ENCODE data around the gene CEBPZ. TPM values are rescaled to one million over a fixed set of nuclear protein-coding genes. Genes with fewer than 3 reads are reported as not detected.

The CEBPZ gene
- total RNA-seq = 10 to 100 TPM; 13.5 to 58.7 (median 42.5) TPM

GRCh38 chr2:37231241-37232130 is at the start of gene CEBPZ, which contains the start of gene NDUFAF7:
Gene CEBPZ (minus strand): TSS chr2:37231596. CDS start chr2:37231567, 29 bp downstream.
Gene NDUFAF7 (plus strand): TSS chr2:37231658. CDS start chr2:37231706, 48 bp downstream.
- DNase-seq (peak; percentile 91 to 93), ATAC-seq (ENCODE audit: low FRiP score in 2 of 2) (peak; percentile 97 to 98)
- peak within 1 kb of the TSS; percentile 91 to 98 (median 96) for H3K27ac ChIP-seq
- H3K4me1 ChIP-seq = peaks cover 25 to 29% (median 27%) of the 10 kb centered on the region in 4 donors
- TF ChIP-seq POLR2A (IDR thresholded peaks at IDR 0.05) (peak; percentile 44 to 89 (median 82)), EP300 (IDR thresholded peaks at IDR 0.05) (no peak), CTCF (IDR thresholded peaks at IDR 0.05) (peak in 2 of 6 experiments; percentile 11 to 27), POLR2AphosphoS5 (IDR thresholded peaks at IDR 0.05) (peak; percentile 90 to 94)
- no peaks in the 10 kb centered on the region for H3K27me3 ChIP-seq
- peaks cover 0 to 35% (median 10%) of the 10 kb centered on the region in 4 donors for H3K36me3 ChIP-seq
- H3K4me3 ChIP-seq = peak within 1 kb of the TSS; percentile 69 to 96 (median 81)
- WGBS, 2 donors = 0 to 2% methylated on average over 29 to 59 of the region's 73 CpGs
- H3K9me3 ChIP-seq = no peaks in the 10 kb centered on the region

- H3K36me3 ChIP-seq = peaks cover 6 to 78% (median 25%) of the 10 kb centered on the region in 4 donors
These were observed 44.9 kb upstream of the CEBPZ start for GRCh38 chr2:37276291-37276690.

GRCh38 chr2:37274359-37274965 is 43.1 kb upstream of the CEBPZ start:
- DNase-seq (no peak), ATAC-seq (ENCODE audit: low FRiP score in 2 of 2) (no peak)
- 62 to 70% methylated on average over 6 of the region's 6 CpGs for WGBS, 2 donors
- peaks cover 6 to 74% (median 26%) of the 10 kb centered on the region in 4 donors for H3K36me3 ChIP-seq
- H3K27ac ChIP-seq = peak overlapping the region in 1 of 4 donors; percentile 20
- H3K4me1 ChIP-seq = no peaks in the 10 kb centered on the region
- no peak for TF ChIP-seq EP300 (IDR thresholded peaks at IDR 0.05)
- TF ChIP-seq POLR2AphosphoS5 (IDR thresholded peaks at IDR 0.05) = no peak
- no peak for TF ChIP-seq POLR2A (IDR thresholded peaks at IDR 0.05)
- TF ChIP-seq CTCF (IDR thresholded peaks at IDR 0.05) = no peak
- no peak overlapping the region for H3K4me3 ChIP-seq
- H3K27me3 ChIP-seq = no peaks in the 10 kb centered on the region
- H3K9me3 ChIP-seq = no peaks in the 10 kb centered on the region

More at GRCh38 chr2:37276291-37276690, 44.9 kb upstream of the CEBPZ start:
- Histone ChIP-seq H3K4me1 (no peaks in the 10 kb centered on the region), H3K27me3 (no peaks in the 10 kb centered on the region), H3K4me3 (no peak overlapping the region), H3K27ac (no peak overlapping the region), H3K9me3 (no peaks in the 10 kb centered on the region)
- TF ChIP-seq POLR2AphosphoS5 (IDR thresholded peaks at IDR 0.05) (no peak), POLR2A (IDR thresholded peaks at IDR 0.05) (no peak), EP300 (IDR thresholded peaks at IDR 0.05) (no peak), CTCF (IDR thresholded peaks at IDR 0.05) (no peak)
- 88 to 91% methylated on average over 2 of the region's 2 CpGs for WGBS, 2 donors
- ATAC-seq (ENCODE audit: low FRiP score in 2 of 2) = no peak
- DNase-seq = no peak

- peaks cover 6 to 83% (median 26%) of the 10 kb centered on the region in 4 donors for H3K36me3 ChIP-seq
- WGBS, 2 donors = 87 to 92% methylated on average over 5 to 7 of the region's 7 CpGs
These were observed 40.1 kb upstream of the CEBPZ start for GRCh38 chr2:37271376-37272067.

More at GRCh38 chr2:37271376-37272067, 40.1 kb upstream of the CEBPZ start:
- no peaks in the 10 kb centered on the region for H3K4me1 ChIP-seq
- ATAC-seq (ENCODE audit: low FRiP score in 2 of 2) = no peak
- no peak overlapping the region for H3K27ac ChIP-seq
- no peaks in the 10 kb centered on the region for H3K27me3 ChIP-seq
- TF ChIP-seq EP300 (IDR thresholded peaks at IDR 0.05) (no peak), CTCF (IDR thresholded peaks at IDR 0.05) (no peak), POLR2AphosphoS5 (IDR thresholded peaks at IDR 0.05) (no peak), POLR2A (IDR thresholded peaks at IDR 0.05) (no peak)
- H3K9me3 ChIP-seq = no peaks in the 10 kb centered on the region
- H3K4me3 ChIP-seq = no peak overlapping the region
- DNase-seq = no peak

All from upper lobe of left lung (tissue), 6 donors.